ENCODE measurements around the gene POLR2J.
A peak's percentile ranks its signal among the peaks of the same experiment; 100 is the strongest.

Gene POLR2J

GRCh38 chr7:102454468-102454867 is 24.3 kb downstream of the POLR2J start:
- Histone ChIP-seq H3K79me2 (ENCODE audit: control insufficient read depth, insufficient read depth, low read length, poor library complexity) (no peaks in the 10 kb centered on the region), H3K23ac (ENCODE audit: low read length) (no peak overlapping the region), H3K9ac (ENCODE audit: low read length) (no peak overlapping the region), H3K4me1 (ENCODE audit: control insufficient read depth in 1 of 2, insufficient read depth in 2 of 2, low read length in 2 of 2) (peaks cover 3 to 5% of the 10 kb centered on the region in 2 experiments), H3K9me3 (ENCODE audit: insufficient read depth, low read depth, low read length) (no peaks in the 10 kb centered on the region), H2BK5ac (ENCODE audit: low read depth, low read length, poor library complexity) (no peak overlapping the region), H4K12ac (ENCODE audit: low read depth, low read length) (no peak overlapping the region), H4K8ac (ENCODE audit: low read depth, low read length) (no peak overlapping the region), H3K4me2 (ENCODE audit: low read length) (no peak overlapping the region), H3K18ac (ENCODE audit: low read length) (no peak overlapping the region), H4K91ac (ENCODE audit: low read depth, low read length) (no peak overlapping the region), H3K4me3 (ENCODE audit: low read depth, low read length) (no peak overlapping the region), H3K14ac (ENCODE audit: low read length) (no peak overlapping the region), H2BK120ac (ENCODE audit: insufficient read depth, low read length, poor library complexity) (no peak overlapping the region), H2AFZ (ENCODE audit: insufficient read depth, low read length, poor library complexity) (no peak overlapping the region), H3K79me1 (ENCODE audit: low read length) (peaks cover 2% of the 10 kb centered on the region), H3K36me3 (ENCODE audit: control insufficient read depth in 1 of 2, insufficient read depth in 2 of 2, low read length in 2 of 2) (peaks cover 21 to 28% of the 10 kb centered on the region in 2 experiments), H3K4ac (ENCODE audit: low read depth, low read length) (no peak overlapping the region), H3K27ac (ENCODE audit: low read depth, low read length) (no peak overlapping the region), H2BK12ac (ENCODE audit: low read length) (no peak overlapping the region), H2AK5ac (ENCODE audit: low read length) (no peak overlapping the region), H3K27me3 (ENCODE audit: insufficient read depth, low read length) (no peaks in the 10 kb centered on the region)
- no peak for DNase-seq
- WGBS (ENCODE audit: extremely low coverage, insufficient coverage, insufficient read length): no CpG with 5 or more reads among the region's 12 CpGs

- Histone ChIP-seq H2BK120ac (ENCODE audit: insufficient read depth, low read length, poor library complexity) (no peak overlapping the region), H3K9ac (ENCODE audit: low read length) (no peak overlapping the region), H4K91ac (ENCODE audit: low read depth, low read length) (no peak overlapping the region), H2BK5ac (ENCODE audit: low read depth, low read length, poor library complexity) (no peak overlapping the region), H2AK5ac (ENCODE audit: low read length) (no peak overlapping the region), H3K4me2 (ENCODE audit: low read length) (no peak overlapping the region), H3K36me3 (ENCODE audit: control insufficient read depth in 1 of 2, insufficient read depth in 2 of 2, low read length in 2 of 2) (peaks cover 20 to 21% of the 10 kb centered on the region in 2 experiments), H4K12ac (ENCODE audit: low read depth, low read length) (no peak overlapping the region), H3K79me1 (ENCODE audit: low read length) (peaks cover 2% of the 10 kb centered on the region), H2BK12ac (ENCODE audit: low read length) (no peak overlapping the region), H3K9me3 (ENCODE audit: insufficient read depth, low read depth, low read length) (no peaks in the 10 kb centered on the region), H4K8ac (ENCODE audit: low read depth, low read length) (no peak overlapping the region), H3K27ac (ENCODE audit: low read depth, low read length) (no peak overlapping the region), H3K27me3 (ENCODE audit: insufficient read depth, low read length) (no peaks in the 10 kb centered on the region), H3K4me1 (ENCODE audit: control insufficient read depth in 1 of 2, insufficient read depth in 2 of 2, low read length in 2 of 2) (peaks cover 3 to 5% of the 10 kb centered on the region in 2 experiments), H3K14ac (ENCODE audit: low read length) (no peak overlapping the region), H3K4ac (ENCODE audit: low read depth, low read length) (no peak overlapping the region), H3K4me3 (ENCODE audit: low read depth, low read length) (no peak overlapping the region), H3K79me2 (ENCODE audit: control insufficient read depth, insufficient read depth, low read length, poor library complexity) (no peaks in the 10 kb centered on the region), H2AFZ (ENCODE audit: insufficient read depth, low read length, poor library complexity) (no peak overlapping the region), H3K18ac (ENCODE audit: low read length) (no peak overlapping the region), H3K23ac (ENCODE audit: low read length) (no peak overlapping the region)
- DNase-seq: no peak
- no CpG with 5 or more reads among the region's 7 CpGs for WGBS (ENCODE audit: extremely low coverage, insufficient coverage, insufficient read length)
Observed at GRCh38 chr7:102453319-102453718, 25.4 kb downstream of the POLR2J start.

GRCh38 chr7:102452451-102452850 is 26.3 kb downstream of the POLR2J start:
- H3K27ac ChIP-seq (ENCODE audit: low read depth, low read length): no peak overlapping the region

GRCh38 chr7:102451371-102452054 is 27.2 kb downstream of the POLR2J start:
- H4K91ac ChIP-seq (ENCODE audit: low read depth, low read length): peak overlapping the region; percentile 40
- no peaks in the 10 kb centered on the region for H3K9me3 ChIP-seq (ENCODE audit: insufficient read depth, low read depth, low read length)
- peak overlapping the region; percentile 5 for H3K4me2 ChIP-seq (ENCODE audit: low read length)
- H2BK5ac ChIP-seq (ENCODE audit: low read depth, low read length, poor library complexity): no peak overlapping the region
- no CpG with 5 or more reads among the region's 23 CpGs for WGBS (ENCODE audit: extremely low coverage, insufficient coverage, insufficient read length)
- H3K79me1 ChIP-seq (ENCODE audit: low read length): peaks cover 2% of the 10 kb centered on the region
- DNase-seq: peak; percentile 71 to 76
- no peak overlapping the region for H2BK12ac ChIP-seq (ENCODE audit: low read length)
- H2AFZ ChIP-seq (ENCODE audit: insufficient read depth, low read length, poor library complexity): no peak overlapping the region
- H3K4me3 ChIP-seq (ENCODE audit: low read depth, low read length): no peak overlapping the region
- no peak overlapping the region for H3K14ac ChIP-seq (ENCODE audit: low read length)
- no peak overlapping the region for H2BK120ac ChIP-seq (ENCODE audit: insufficient read depth, low read length, poor library complexity)
- peak overlapping the region; percentile 71 for H3K18ac ChIP-seq (ENCODE audit: low read length)
- no peaks in the 10 kb centered on the region for H3K27me3 ChIP-seq (ENCODE audit: insufficient read depth, low read length)
- peak overlapping the region; percentile 39 for H4K12ac ChIP-seq (ENCODE audit: low read depth, low read length)
- no peak overlapping the region for H3K9ac ChIP-seq (ENCODE audit: low read length)
- peak overlapping the region; percentile 24 for H4K8ac ChIP-seq (ENCODE audit: low read depth, low read length)
- H3K4me1 ChIP-seq (ENCODE audit: control insufficient read depth in 1 of 2, insufficient read depth in 2 of 2, low read length in 2 of 2): peaks cover 3 to 5% of the 10 kb centered on the region in 2 experiments
- no peak overlapping the region for H3K4ac ChIP-seq (ENCODE audit: low read depth, low read length)
- no peak overlapping the region for H3K23ac ChIP-seq (ENCODE audit: low read length)
- H3K27ac ChIP-seq (ENCODE audit: low read depth, low read length): no peak overlapping the region
- no peak overlapping the region for H2AK5ac ChIP-seq (ENCODE audit: low read length)
- no peaks in the 10 kb centered on the region for H3K79me2 ChIP-seq (ENCODE audit: control insufficient read depth, insufficient read depth, low read length, poor library complexity)
- peaks cover 20 to 21% of the 10 kb centered on the region in 2 experiments for H3K36me3 ChIP-seq (ENCODE audit: control insufficient read depth in 1 of 2, insufficient read depth in 2 of 2, low read length in 2 of 2)

More at GRCh38 chr7:102452451-102452850, 26.3 kb downstream of the POLR2J start:
- Histone ChIP-seq H3K4me3 (ENCODE audit: low read depth, low read length) (no peak overlapping the region), H2BK120ac (ENCODE audit: insufficient read depth, low read length, poor library complexity) (no peak overlapping the region), H3K27me3 (ENCODE audit: insufficient read depth, low read length) (no peaks in the 10 kb centered on the region), H3K79me2 (ENCODE audit: control insufficient read depth, insufficient read depth, low read length, poor library complexity) (no peaks in the 10 kb centered on the region), H2AFZ (ENCODE audit: insufficient read depth, low read length, poor library complexity) (no peak overlapping the region), H3K9me3 (ENCODE audit: insufficient read depth, low read depth, low read length) (no peaks in the 10 kb centered on the region), H3K9ac (ENCODE audit: low read length) (no peak overlapping the region), H4K91ac (ENCODE audit: low read depth, low read length) (no peak overlapping the region), H3K4me1 (ENCODE audit: control insufficient read depth in 1 of 2, insufficient read depth in 2 of 2, low read length in 2 of 2) (peaks cover 3 to 5% of the 10 kb centered on the region in 2 experiments), H2AK5ac (ENCODE audit: low read length) (no peak overlapping the region), H3K23ac (ENCODE audit: low read length) (no peak overlapping the region), H3K4me2 (ENCODE audit: low read length) (no peak overlapping the region), H4K8ac (ENCODE audit: low read depth, low read length) (no peak overlapping the region), H3K14ac (ENCODE audit: low read length) (no peak overlapping the region), H2BK5ac (ENCODE audit: low read depth, low read length, poor library complexity) (no peak overlapping the region), H3K79me1 (ENCODE audit: low read length) (peaks cover 2% of the 10 kb centered on the region), H2BK12ac (ENCODE audit: low read length) (no peak overlapping the region), H4K12ac (ENCODE audit: low read depth, low read length) (no peak overlapping the region), H3K4ac (ENCODE audit: low read depth, low read length) (no peak overlapping the region), H3K36me3 (ENCODE audit: control insufficient read depth in 1 of 2, insufficient read depth in 2 of 2, low read length in 2 of 2) (peaks cover 16 to 17% of the 10 kb centered on the region in 2 experiments), H3K18ac (ENCODE audit: low read length) (no peak overlapping the region)
- DNase-seq: no peak
- no CpG with 5 or more reads among the region's 6 CpGs for WGBS (ENCODE audit: extremely low coverage, insufficient coverage, insufficient read length)
